GM18498 (cell line): ENCODE measurements around the gene SH2D4B.
"Not testable (repeated sequence)": the region's sequence is repeated elsewhere in the genome, so short reads cannot be mapped to it uniquely, and the experiment has no call there.

ENCODE experiments used
- ATAC-seq: cut with Tn5 transposase; IDR thresholded peaks from one replicate; pipeline ENCODE4 v1.9.1; 2021; ENCODE audit warnings: mild to moderate bottlenecking, moderate library complexity; ENCODE audit not compliant: unreplicated experiment

SH2D4B gene

DNA sequence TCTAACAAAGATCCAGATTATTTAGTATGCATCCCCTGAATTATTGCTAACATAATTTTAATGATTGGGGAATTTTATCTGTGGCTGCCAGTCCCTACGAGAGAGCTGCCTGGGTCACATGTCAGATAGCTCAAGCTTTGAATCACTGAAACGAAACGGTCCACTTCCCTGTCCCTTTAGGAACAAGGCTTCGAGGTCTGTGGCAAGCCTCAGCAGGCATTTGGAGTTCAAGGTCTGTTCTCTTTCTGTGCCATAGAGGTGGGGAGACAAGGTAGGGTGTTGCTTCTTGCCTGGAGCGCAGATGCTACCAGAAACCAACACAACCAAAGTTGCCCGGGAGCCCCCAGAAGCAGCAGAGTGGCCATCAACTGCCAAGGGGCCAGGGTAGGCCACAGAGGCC is 13.9 kb upstream of the SH2D4B start:
- ATAC-seq, result no peak

DNA sequence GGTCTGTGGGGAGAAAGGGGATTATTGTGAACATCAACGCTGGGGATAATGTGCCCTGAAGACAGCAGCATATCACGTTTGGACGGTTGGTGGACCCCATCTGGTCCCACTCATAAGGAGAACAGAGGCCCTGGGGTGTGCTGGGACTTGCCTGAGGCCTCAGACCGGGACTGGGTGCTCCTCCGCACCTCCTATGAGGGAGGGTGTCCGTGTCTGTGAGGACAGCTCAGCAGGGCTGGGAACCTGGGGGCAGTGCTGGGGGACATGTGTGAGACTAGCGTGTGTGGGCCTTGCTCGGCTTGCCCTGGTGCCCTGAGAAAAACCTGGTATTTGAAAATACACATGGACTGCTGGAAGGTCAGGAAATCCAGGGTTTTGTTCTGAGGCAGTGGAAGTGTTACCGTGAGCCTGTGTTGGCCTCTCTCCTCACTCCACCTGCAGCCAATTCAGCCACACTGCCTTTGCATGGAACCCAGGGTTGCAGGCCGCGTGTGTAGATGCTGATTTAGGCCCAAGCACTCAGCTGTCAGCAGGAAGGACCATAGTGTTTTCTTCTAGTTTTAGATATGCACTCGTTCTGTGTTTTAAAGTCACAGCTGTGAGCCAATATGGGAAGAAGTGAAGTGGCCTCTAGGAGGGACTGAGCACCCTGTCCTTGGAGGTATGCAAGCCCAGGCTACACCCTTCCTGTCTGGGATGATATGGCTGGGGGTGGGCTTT is 13.4 kb upstream of the SH2D4B start:
- ATAC-seq, result no peak

DNA sequence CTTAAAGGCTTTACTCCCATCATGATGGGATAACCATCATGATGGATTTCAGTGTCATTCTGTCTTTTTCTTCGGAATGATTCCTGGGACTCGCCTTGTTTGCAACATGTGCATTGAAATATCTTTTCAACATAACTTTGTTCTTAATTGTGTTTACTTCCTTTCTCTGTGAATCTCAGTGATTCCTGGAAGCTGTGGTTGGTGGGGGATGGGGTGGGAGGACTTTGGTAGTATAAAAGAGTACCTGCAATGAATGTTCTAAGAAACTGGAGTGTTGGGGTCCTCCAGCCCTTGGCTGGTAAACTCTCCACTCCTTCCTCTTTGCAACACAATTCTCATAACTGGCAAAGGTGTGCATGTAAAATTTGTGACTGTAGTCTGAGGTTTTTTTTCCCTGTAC is 11.5 kb upstream of the SH2D4B start:
- no peak for ATAC-seq

DNA sequence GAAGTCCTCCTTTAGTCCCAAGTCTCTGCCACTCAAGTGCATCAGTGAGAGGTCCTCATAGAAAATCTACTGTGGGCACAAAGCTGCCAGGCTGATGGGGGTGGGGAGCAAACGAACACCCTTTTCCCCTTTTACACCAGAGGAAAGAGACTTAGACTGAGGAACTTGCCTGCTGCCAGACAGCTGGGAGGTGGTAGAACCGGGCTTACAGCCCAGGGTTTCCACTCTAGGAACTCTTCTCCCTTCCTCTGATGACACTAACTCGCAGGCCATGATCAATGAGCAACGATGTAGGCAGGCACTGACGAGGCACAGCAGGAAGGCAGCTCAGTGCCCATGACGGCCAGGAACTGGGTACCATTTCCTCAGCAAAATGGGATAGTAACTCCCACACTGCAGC is 11.0 kb upstream of the SH2D4B start:
- ATAC-seq, result no peak

DNA sequence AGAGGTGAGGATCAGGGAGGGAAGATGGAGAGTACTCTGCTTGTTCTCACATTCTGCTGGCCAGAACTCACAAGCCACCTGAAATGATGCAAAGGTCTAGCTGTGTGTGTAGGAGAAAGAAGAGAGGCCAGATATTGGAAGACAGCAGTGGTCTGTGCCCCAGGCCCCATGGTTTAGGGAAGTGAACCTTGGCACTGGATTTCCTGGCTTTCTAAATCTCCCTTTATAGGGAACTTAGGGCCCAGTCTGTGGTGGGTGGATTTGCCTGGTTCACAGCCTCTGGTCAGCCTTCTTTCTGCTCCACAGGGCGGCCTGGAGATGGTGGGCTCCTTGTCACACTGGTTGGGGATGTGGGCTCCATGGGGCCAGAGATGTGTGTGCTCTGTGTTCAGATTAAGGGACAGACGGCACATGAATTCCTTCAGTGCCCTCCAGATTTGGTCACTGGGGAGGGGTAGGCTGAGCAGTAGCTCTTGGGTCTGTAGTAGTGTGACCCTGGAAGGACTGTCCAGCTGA is 9.5 kb upstream of the SH2D4B start:
- no peak for ATAC-seq

DNA sequence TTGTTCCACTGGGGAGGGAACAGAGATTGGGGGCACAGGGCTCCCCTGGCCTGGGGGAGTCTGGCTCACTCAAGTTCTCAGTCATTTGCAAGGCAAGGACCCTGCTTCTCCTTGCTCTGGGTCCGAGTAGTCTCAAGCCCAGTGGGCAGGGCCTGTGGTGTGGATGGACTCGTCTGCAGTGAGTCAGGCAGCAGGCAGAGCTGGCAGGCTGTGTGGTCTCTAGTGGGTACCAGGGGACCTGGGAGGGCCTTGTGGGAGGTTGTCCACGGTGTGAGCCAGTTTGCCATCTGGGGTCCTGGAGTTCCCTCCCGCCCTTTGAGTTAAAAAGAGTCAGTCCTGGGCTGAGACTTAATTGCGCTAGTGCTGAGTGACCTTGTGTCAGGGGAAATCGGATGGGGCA is 8.8 kb upstream of the SH2D4B start:
- ATAC-seq, result no peak

DNA sequence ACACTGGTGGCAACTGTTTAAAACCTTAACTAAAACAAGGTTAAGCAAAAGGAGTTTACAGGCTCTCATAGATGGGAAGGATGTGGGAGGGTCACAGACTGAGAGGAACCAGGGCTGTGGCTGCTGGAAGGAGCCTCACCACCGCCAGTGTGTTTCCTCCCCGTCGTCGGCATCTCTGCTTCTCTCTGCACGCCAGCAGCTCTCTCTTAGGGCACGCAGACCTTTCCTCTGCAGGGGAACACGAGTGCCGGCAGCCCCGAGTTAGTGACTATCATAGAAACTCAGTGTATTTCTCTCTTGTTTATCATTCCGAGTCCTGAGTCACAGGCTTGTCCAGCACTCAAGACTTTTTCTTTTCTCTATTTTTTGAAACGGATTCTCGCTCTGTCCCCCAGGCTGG is 8.1 kb upstream of the SH2D4B start:
- no peak for ATAC-seq

DNA sequence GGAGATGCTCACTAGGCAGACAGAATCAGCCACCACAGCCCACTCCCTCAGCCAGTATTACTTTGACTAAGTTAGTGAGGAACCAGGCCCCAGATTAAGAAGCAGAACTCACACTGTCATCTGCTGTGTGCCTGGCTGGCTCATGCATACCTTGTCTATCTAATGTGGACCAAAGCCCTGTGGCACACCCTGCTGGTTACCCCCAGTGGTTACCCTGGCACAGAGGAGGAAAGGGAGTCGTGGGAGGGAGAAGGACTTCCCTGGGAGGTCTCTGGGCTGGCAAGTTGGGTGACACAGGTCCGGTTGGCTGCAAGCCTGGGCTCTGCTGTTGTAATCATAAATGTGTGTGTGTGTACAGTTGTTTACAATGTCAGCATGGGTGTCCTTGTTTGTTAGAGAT is 7.5 kb upstream of the SH2D4B start:
- peak; percentile 68 for ATAC-seq

DNA sequence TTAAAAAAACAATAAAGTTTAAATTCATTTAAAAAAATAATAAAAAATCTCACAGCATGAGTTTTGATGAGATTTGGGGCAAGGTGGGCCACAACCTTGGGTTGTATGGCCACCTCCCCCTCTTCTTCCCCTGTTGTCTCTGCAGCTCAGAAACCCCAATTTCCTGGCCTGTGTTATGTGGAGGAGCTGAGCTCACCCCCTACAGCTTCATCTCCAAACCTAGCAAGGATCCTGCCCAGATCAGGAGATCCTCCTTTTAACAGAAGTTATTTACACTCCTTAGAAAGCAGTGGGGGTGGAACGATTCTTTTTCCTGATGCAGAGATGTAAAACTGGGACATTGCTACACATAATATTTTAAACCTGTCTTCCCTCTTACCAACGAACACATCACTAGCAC is 6.9 kb upstream of the SH2D4B start:
- ATAC-seq, result no peak

DNA sequence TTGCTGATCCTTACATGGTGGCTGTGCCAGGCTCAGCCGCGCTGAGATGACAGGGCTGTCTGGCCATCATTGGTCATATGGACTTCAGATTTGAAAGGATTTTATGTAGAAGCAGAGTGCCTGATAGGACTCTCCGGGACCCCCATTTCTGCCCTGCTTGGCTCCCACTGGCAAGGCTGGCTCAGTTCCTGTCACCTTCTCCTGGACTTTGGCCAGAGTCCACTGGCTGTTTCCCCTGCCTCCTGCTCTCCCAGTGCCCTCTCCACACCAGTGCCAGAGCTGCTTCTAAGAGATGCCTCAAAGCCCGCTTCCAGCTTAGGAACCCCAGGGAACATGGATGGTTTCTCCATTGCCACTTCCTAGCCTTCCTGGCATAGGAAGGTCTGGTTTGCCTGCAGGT is 5.1 kb upstream of the SH2D4B start:
- no peak for ATAC-seq

DNA sequence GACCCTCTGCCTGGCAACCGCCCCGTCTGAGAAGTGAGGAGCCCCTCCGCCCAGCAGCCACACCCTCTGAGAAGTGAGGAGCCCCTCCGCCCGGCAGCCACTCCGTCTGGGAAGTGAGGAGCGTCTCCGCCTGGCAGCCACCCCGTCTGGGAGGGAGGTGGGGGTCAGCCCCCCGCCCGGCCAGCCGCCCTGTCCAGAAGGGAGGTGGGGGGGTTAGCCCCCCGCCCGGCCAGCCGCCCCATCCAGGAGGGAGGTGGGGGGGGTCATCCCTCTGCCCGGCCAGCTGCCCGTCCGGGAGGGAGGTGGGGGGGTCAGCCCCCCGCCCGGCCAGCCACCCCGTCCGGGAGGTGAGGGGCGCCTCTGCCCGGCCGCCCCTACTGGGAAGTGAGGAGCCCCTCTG is 3.6 kb upstream of the SH2D4B start:
- not testable (repeated sequence) for ATAC-seq

DNA sequence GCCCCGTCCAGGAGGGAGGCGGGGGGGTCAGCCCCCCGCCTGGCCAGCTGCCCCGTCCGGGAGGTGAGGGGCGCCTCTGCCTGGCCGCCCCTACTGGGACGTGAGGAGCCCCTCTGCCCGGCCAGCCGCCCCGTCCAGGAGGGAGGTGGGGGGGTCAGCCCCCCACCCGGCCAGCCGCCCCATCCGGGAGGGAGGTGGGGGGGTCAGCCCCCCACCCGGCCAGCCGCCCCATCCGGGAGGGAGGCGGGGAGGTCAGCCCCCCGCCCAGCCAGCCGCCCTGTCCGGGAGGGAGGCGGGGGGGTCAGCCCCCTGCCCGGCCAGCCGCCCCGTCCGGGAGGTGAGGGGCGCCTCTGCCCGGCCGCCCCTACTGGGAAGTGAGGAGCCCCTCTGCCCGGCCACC is 3.1 kb upstream of the SH2D4B start:
- ATAC-seq, result not testable (repeated sequence)

DNA sequence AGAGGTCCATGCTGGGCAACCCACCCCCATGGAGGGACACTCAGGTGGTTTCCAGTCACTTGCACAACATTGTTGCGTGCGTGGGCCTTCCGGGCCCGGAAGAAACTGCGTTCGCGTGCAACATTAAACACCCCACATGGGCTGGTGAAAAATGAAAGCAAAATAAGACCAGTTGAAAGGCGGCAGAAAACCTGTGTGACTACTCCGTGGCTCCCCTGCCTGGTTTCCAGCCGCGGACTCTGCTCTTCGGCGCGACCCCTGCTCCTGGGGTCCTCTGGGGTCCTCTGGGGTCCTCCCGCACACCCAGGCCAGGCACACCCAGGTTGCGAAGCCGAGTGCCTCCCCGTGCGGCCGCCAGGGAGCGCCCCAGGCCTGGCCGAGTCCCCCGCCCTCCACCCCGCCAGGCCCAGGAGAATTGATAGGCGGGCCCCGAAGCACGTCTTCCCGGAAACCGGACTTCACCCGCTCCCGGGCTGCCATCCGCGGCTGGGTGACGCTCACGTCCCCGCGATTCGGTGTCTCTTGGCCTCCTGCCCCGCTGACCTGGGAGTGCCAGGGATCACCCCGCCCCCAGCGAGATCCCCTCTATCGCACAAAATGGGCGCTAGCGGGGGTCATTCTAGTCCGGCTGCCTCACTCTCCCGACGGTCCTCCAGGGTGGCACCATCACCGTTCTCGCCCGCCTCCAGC is 1.9 kb upstream of the SH2D4B start:
- peak; percentile 85 for ATAC-seq

DNA sequence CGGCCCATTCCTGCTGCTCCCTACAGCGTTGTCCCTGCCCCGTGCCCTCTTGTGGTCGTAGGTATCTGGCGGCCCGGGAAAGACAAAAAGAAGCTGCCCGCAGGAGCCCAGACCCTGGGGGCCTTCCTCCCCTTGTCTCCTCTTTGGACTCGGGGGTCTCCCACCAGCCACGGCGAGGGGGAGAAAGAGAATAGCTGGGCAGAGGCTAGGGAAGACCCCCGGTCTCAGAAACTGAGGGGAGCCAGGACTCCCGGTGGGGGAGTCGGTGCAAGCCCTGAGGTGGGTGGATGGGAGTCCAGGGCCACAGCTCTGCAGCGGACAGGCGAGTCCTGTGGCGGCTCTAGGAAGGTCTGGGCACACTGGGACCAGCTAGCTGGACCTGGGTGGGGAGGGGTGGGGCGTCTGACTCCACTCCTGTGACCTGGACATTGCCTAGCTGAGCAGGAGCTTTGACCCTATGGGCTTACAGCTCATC is 1.3 kb upstream of the SH2D4B start:
- ATAC-seq, result no peak

DNA sequence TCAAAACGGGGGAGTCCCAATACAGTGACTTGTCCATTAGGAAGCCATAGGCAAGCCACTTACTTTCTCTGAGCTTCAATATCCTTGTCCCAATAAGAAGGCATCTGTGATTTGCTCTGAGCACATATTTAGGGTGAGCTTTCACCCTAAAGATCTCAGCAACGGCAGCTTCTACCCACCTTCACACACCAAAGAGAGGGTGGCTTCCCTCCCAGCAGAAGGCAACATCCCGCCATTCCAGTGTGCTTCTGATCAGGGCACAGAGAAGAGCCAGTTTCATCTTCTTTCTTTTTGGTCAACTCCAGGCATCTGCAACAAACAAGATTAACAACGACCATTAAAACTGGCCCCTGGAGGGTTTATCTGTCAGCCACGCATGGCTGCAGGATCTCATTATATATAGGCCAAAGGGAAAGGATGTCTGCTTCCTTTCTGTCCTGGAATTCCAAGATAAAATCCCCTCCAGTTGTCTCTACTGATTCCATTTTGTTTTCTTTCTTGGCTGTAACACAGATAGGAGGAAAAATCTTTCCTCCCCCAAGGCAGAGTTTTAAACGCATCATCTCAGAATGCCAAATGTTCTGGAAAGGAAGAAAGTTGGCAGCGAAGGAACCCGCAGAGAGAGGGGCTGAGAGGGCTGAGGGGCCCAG is 491 bp upstream of the SH2D4B start:
- ATAC-seq, result no peak

DNA sequence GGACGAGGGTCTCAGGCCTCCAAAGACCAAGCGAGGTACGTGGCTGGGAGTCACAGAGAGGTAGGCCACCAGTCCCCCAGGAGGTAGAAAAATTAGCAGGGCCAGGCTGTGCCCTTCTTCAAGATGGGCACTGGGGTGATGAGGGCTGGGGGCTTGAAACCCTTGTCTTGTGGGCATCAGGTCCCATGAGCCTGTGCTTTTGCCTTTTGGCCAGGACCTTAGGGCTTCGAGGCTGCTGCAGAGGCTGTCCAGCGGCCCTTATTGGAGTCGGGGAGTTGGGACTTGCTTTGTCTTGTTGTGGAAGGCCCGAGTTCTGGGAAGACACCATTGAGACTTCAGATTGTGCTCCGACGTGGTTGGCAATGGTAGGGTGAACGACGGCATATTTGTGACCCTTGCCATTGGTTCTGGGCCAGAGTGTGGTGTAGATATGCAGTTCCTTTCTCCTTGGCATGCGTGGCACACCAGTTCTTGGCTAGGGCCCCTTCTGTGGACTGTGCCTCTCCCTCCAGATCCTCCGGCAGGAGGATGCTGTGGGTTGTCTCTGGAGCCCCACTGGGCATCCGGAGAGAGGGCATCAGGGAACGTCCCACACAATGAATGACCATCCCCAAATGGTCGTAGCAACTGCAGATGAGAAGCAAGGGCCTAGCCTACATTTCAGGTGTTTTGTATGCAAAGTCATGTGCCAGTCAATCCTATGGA is 931 bp downstream of the SH2D4B start:
- ATAC-seq, result no peak

DNA sequence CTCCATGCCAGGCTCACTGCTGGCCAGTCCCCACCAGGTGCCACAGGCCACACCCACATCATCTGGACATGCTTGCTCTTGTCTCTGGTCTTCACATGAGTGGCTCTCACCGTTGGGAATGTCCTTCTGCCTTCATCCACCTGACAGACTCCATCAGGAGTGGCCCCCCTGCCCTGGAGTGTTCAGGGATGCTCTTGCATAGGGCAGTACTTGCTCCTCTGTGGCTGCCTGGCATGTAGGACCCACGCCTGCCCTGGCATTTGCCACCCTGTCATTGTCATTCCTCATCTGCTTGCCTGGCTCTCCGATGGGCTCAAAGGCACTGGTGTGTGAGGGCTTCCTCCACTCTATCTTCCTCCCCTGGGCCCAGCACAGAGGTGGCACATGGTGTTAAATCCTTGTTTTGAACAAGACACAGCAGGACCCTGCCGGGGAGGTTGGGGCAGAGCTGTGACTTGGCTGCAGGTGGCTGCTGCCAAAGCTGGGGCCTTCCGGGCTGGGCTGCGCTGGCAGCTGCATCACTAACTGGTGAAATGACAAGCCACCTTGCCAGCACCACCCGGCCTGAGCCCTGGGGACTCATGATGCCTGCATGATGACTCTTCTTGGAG is 1.8 kb downstream of the SH2D4B start:
- peak; percentile 30 for ATAC-seq

DNA sequence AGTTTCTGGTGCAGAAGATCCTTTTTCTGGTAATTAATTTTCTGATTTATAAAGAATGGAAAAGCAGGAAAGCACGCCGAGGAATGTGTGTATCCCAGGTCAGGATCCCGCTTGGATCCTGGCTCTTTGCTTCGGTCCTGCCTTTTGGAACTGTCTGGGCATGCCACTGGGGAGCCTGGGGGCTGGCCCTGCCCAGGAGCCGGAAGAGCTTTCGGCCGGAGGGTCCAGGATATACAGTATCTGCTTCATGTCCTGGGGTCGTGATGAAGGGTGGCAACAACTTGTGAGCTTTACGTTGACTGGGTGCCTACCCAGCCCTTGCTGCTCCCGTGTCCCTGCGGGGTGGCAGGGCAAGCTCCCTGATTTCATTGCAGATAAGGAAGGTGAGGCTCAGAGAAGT is 2.4 kb downstream of the SH2D4B start:
- no peak for ATAC-seq

DNA sequence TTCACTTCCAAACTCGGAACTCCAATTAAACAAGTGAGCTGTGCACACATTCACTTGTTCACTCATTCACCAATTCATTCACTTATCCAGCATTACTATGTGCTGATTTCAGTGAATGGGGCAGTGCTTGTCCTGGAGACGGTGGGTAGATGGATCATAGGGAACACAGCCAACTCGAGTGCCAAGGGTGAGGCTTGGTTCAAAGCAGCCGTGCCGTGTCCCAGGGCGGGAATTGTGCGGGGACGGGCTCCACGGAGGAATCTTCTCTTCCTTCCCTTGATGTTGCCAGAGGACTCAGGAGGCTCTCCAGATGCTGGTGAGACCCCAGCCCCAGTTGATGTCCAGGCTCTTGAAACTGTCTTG is 2.9 kb downstream of the SH2D4B start:
- ATAC-seq, result no peak

DNA sequence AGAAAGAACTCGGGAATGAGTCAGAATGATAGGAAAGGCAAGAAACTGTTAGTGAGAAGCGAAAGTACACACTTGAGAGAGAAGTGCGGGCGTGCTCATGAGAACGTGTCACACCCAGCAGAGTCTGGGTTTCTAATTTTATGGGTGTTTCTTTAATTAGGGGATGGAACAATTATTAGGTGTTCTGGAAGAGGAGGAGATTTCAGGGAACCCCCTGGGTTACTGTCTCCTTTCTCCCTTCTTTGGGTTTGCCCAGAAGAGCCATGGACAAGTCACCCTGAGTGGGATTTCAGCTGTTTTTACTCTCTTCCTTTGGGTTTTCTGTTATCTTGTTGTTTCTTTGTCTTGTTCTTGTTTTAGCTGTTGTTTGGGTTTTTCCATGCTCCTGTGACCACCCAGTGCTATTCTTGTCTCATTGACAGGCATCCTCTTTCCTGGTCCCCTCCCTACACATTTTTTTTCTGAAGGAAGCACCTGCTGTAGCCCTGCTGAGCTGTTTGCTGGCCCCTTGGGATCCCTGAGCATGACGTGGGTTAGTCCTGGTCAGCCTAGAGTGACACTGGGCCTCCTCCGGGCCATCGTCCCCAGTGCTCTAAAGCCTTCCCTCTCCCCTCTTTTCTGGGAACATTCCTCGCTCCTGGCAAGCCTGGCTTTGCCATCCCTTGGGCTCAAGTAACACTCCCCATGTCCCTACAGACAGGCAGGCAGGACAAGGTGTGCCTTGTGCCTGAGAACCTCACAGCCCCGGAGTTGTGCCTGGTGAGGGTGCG is 3.5 kb downstream of the SH2D4B start:
- ATAC-seq, result peak; percentile 55
